K562 (cell line): Measurements from ENCODE around the gene SLC4A5. TPM values are rescaled to one million over a fixed set of nuclear protein-coding genes. Genes with fewer than 3 reads are reported as not detected.

Experiments
- ATF7 ChIP-seq: fragments of 450-650 bp; IDR thresholded peaks from 2 replicates; pipeline ENCODE4 v1.7.1; 2014; ENCODE audit warnings: mild to moderate bottlenecking, moderate library complexity
- CHD2 ChIP-seq: IDR thresholded peaks from 2 replicates; pipeline ENCODE4 v1.6.1; 2011; ENCODE audit warnings: low read depth, low read length
- CREB1 ChIP-seq, 2 experiments: sonication (generic) in 1 of 2; formaldehyde crosslinking in 1 of 2; IDR thresholded peaks; 2 replicates each; pipeline versions ENCODE4 v1.6.1 to v1.8.0; 2012 to 2022; ENCODE audit warnings: inconsistent platforms in 1 of 2, mild to moderate bottlenecking in 1 of 2, missing genetic modification reagents in 1 of 2, moderate library complexity in 1 of 2
- ESRRB ChIP-seq: fragments of 250-450 bp; sonication (Bioruptor Pico); IDR thresholded peaks from 2 replicates; pipeline ENCODE4 v1.5.0; 2020; ENCODE audit warnings: mild to moderate bottlenecking, moderate library complexity, borderline replicate concordance
- HMGN3 ChIP-seq: IDR thresholded peaks from 2 replicates; pipeline ENCODE4 v1.6.1; 2011; ENCODE audit warnings: borderline replicate concordance, low read depth, mild to moderate bottlenecking, mixed read lengths, low read length; ENCODE audit not compliant: insufficient read length; ENCODE audit errors: extremely low read depth
- KAT7 ChIP-seq: sonication (generic); formaldehyde crosslinking; IDR thresholded peaks from 2 replicates; pipeline ENCODE4 v1.8.0; 2022; ENCODE audit warnings: missing genetic modification reagents, mild to moderate bottlenecking, borderline replicate concordance
- KLF10 ChIP-seq: fragments of 250-450 bp; sonication (Bioruptor Pico); IDR thresholded peaks from 2 replicates; pipeline ENCODE4 v1.6.1; 2021; ENCODE audit warnings: matching md5 sums
- LCOR ChIP-seq: sonication (generic); formaldehyde crosslinking; IDR thresholded peaks from 2 replicates; pipeline ENCODE4 v1.8.0; 2022; ENCODE audit warnings: mild to moderate bottlenecking, missing genetic modification reagents
- NR2C2 ChIP-seq, 2 experiments: fragments of 200-800 bp in 1 of 2; sonication (Bioruptor generic) in 1 of 2; sonication (generic) in 1 of 2; formaldehyde crosslinking in 1 of 2; IDR thresholded peaks; 2 replicates each; pipeline versions ENCODE4 v1.6.1 to v1.8.0; 2016 to 2022; ENCODE audit warnings: mild to moderate bottlenecking in 1 of 2, missing compliant biosample characterization in 1 of 2, missing genetic modification characterization in 1 of 2, missing genetic modification reagents in 1 of 2
- TGIF2 ChIP-seq: sonication (generic); formaldehyde crosslinking; IDR thresholded peaks from 2 replicates; pipeline ENCODE4 v1.8.1; 2022; ENCODE audit warnings: mild to moderate bottlenecking, missing genetic modification reagents, moderate library complexity
- UBTF ChIP-seq, 2 experiments: IDR thresholded peaks; 2 replicates each; pipeline ENCODE4 v1.6.1; 2012; ENCODE audit warnings: improper control_type of control experiment in 2 of 2, low read depth in 2 of 2, low read length in 2 of 2, borderline replicate concordance in 1 of 2
- ZNF224 ChIP-seq: sonication (generic); formaldehyde crosslinking; IDR thresholded peaks from 2 replicates; pipeline ENCODE4 v1.8.0; 2022; ENCODE audit warnings: mild to moderate bottlenecking, missing genetic modification reagents
- ZNF324 ChIP-seq: fragments of 250-450 bp; sonication (Bioruptor Pico); IDR thresholded peaks from 2 replicates; pipeline ENCODE4 v1.4.0; 2020; ENCODE audit warnings: mild to moderate bottlenecking
- ZNF57 ChIP-seq: fragments of 450-650 bp; formaldehyde crosslinking; IDR thresholded peaks from 2 replicates; pipeline ENCODE4 v1.4.0; 2020; ENCODE audit warnings: mild to moderate bottlenecking, moderate library complexity
- ZNF589 ChIP-seq: fragments of 200-800 bp; sonication (Bioruptor generic); IDR thresholded peaks from 2 replicates; pipeline ENCODE4 v1.6.1; 2016; ENCODE audit warnings: low read depth, missing genetic modification characterization, missing compliant biosample characterization
- polyA plus RNA-seq, 8 experiments: library from polyadenylated mRNA; depleted of rRNA in 4 of 8; stranded (reverse) in 5 of 8; unstranded in 3 of 8; fragments of >200 nt; fragmentation: Nextera tagmentation in 2 of 8; fragmentation: Illumina TruSeq in 1 of 8; extraction: Ambion mirVana in 2 of 8; extraction: Trizol in 1 of 8; gene quantifications; 2 replicates each; pipeline versions ENCODE4 v1.2.1 to v1.2.3, GENCODE V29; 2011 to 2014; ENCODE audit warnings: inconsistent platforms in 1 of 8, missing spikeins in 1 of 8
- total RNA-seq, 7 experiments: library from RNA; depleted of rRNA in 6 of 7; stranded (reverse); fragments of >200 nt in 6 of 7; fragmentation: Illumina TruSeq in 2 of 7; extraction: Trizol in 2 of 7; gene quantifications; 2 replicates each; pipeline versions ENCODE4 v1.2.1 to v1.2.3, GENCODE V29; 2011 to 2021; ENCODE audit warnings: low replicate concordance in 1 of 7
- TF ChIP-seq, protein P1 (sequence below): sonication (generic); formaldehyde crosslinking; IDR thresholded peaks from 2 replicates; pipeline ENCODE4 v1.8.0; 2022; ENCODE audit warnings: missing genetic modification reagents, mild to moderate bottlenecking, borderline replicate concordance
- TF ChIP-seq, protein P2 (sequence below), 3 experiments: fragments of 200-800 bp in 1 of 3; sonication (Bioruptor generic) in 1 of 3; sonication (generic) in 1 of 3; formaldehyde crosslinking in 1 of 3; IDR thresholded peaks; 2 replicates each; pipeline versions ENCODE4 v1.6.1 to v1.8.0; 2016 to 2022; ENCODE audit warnings: mild to moderate bottlenecking in 2 of 3, missing compliant biosample characterization in 2 of 3, missing genetic modification characterization in 2 of 3, missing genetic modification reagents in 1 of 3

SLC4A5 gene
- total and polyA plus RNA-seq, 9 of the 15 experiments (the other 6 are each of a cell fraction or from before 2014, with no cell fraction given), result 0.03 to 0.77 (median 0.14) TPM; not detected in 1

DNA sequence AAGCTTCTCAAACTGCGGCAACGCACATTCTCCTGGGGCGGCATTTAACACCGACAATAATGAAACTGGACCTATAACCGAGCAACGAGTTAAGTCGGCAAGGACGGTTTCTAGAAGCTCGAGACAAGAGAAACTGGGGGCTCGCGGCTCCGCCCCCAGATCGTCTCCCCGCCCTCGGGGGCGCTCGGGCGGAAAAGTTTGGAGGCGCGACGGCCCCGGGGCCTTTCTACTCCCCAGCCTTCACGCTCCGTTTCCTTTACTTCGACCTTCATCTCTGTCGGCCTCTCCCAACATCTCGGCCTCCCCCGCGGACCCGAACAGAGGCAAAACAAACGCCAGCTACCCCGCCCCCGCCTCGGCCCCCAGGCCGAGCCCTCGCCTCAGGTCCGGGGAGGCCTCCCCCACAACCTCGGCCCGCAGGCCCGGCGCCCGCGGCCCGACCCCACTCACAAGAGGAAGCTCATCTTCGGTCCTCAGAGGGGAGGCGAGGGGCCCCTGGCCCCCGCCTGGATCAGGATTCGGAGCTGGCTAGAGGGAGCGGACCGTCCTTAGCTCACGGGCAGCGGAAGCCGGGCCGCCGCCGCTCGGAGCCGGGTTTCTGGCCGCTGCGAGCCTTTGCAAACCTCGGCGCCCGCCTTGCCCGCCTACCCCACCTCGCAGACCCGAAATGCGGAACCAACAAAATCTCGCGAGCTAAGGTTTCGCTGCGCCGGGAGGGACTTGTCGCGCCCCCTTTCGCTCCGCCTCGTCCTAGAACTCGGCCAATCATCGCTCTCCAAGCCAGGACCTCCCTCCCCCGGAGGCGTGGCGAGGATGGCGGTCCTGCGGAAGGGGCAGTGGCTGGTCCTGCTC lies 164.8 kb downstream of the SLC4A5 start, which contains the start of gene MOB1A (continued):
- TF ChIP-seq ZNF589 (CRISPR knock-in tag), result no peak
- no peak for TF ChIP-seq KLF10 (CRISPR knock-in tag)
- TF ChIP-seq ATF7, result peak; percentile 36; the same call in 1 of the 2 replicates
- TF ChIP-seq, protein P1, sequence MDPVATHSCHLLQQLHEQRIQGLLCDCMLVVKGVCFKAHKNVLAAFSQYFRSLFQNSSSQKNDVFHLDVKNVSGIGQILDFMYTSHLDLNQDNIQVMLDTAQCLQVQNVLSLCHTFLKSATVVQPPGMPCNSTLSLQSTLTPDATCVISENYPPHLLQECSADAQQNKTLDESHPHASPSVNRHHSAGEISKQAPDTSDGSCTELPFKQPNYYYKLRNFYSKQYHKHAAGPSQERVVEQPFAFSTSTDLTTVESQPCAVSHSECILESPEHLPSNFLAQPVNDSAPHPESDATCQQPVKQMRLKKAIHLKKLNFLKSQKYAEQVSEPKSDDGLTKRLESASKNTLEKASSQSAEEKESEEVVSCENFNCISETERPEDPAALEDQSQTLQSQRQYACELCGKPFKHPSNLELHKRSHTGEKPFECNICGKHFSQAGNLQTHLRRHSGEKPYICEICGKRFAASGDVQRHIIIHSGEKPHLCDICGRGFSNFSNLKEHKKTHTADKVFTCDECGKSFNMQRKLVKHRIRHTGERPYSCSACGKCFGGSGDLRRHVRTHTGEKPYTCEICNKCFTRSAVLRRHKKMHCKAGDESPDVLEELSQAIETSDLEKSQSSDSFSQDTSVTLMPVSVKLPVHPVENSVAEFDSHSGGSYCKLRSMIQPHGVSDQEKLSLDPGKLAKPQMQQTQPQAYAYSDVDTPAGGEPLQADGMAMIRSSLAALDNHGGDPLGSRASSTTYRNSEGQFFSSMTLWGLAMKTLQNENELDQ, result no peak
- TF ChIP-seq HMGN3, result peak; percentile 79
- TF ChIP-seq ZNF324 (CRISPR knock-in tag), result no peak
- TF ChIP-seq, protein P2, sequence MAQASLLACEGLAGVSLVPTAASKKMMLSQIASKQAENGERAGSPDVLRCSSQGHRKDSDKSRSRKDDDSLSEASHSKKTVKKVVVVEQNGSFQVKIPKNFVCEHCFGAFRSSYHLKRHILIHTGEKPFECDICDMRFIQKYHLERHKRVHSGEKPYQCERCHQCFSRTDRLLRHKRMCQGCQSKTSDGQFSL (CRISPR knock-in tag; IDR thresholded peaks at IDR 0.05), result no peak
- TF ChIP-seq, protein P2 (tag; IDR thresholded peaks at IDR 0.05), result peak in 1 of 2 experiments; percentile 65; a peak in 1 of 4 replicates
- no peak for TF ChIP-seq ESRRB (CRISPR knock-in tag)
- TF ChIP-seq TGIF2 (CRISPR knock-in tag), result no peak
- TF ChIP-seq KAT7 (CRISPR knock-in tag), result peak; percentile 43; the same call in 1 of the 2 replicates
- TF ChIP-seq ZNF224 (CRISPR knock-in tag), result no peak
- TF ChIP-seq CREB1 (IDR thresholded peaks at IDR 0.05), result 0 out of 2 replicates have a peak, but pooled peaks have one; percentile 17
- TF ChIP-seq CREB1 (CRISPR knock-in tag; IDR thresholded peaks at IDR 0.05), result no peak
- TF ChIP-seq LCOR (CRISPR knock-in tag), result no peak; the same call in 1 of the 2 replicates
- peak; percentile 97 for TF ChIP-seq CHD2
- TF ChIP-seq NR2C2 (CRISPR knock-in tag; IDR thresholded peaks at IDR 0.05), result no peak
- no peak; the same call in 1 of the 2 replicates for TF ChIP-seq NR2C2 (tag; IDR thresholded peaks at IDR 0.05)
- peak; percentile 74 to 79; a peak in 1 of 4 replicates for TF ChIP-seq UBTF (IDR thresholded peaks at IDR 0.05; ENCODE audit: borderline replicate concordance in 1 of 2, low read depth in 2 of 2, low read length in 2 of 2)
- TF ChIP-seq ZNF57, result no peak
